T-helper 2 cell (primary cell): ENCODE results near the gene CCBE1.
"Not testable (repeated sequence)": the region's sequence is repeated elsewhere in the genome, so short reads cannot be mapped to it uniquely, and the experiment has no call there.

Source experiments
- DNase-seq, 5 experiments: peaks; one replicate each; pipeline versions ENCODE4 v3.0.0 to v3.0.0-alpha.2; 2012 to 2022

CCBE1 gene

DNA sequence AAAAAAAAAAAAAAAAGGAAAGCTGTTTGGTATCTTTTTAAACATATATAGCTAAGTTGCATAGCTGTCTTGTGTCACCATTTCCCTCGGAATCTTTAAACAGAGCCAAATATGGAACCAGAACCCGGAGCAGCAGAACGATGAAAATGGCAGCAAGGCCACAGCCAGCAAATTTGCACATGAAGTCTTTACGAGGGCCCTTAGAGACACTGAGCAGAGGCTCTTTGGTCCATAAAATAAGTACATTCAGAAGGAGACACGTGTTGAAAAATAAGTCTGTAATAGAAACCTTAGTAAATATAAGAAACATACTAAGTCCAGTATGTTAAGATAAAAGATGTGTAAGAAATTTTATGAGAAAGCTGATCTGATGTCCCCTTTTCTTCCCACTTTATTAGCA, 16.2 kb downstream of the CCBE1 start:
- no peak for DNase-seq

DNA sequence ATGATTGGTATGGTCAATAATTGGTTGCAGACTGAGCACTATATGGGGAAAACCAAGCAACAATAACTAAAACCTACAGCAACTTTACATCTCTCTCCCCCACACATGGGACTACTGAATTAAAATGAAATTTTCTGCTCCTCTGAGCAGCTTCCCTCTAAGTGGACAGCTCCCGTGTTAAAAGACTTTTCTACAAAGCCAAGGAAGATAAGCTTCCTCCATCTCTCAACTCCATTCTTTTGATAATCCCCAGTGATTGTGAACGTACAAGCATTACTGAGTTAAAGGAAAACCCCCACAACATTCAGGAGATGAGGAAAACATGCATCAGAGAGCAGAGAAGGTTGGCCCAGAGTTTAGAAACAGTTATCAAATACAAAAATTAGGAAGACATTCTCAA, 21.9 kb downstream of the CCBE1 start:
- no peak for DNase-seq

DNA sequence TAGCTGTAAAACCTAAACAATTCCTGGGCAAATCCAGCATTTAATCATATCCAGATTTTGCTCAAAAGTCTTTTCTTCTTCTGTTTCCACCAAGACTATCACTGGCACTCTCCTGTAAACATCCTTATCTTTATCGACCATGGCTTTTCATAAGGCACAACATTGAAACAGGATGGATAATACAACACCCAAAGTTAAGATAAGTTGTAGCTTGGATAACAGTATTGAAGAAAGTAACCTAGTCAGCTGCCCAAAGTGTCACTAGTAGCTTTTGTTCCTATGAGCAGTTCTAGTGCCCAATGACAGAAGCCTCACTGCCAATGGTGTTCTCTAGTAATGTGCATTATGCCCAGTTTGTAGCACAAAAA, 22.3 kb downstream of the CCBE1 start:
- DNase-seq = no peak

DNA sequence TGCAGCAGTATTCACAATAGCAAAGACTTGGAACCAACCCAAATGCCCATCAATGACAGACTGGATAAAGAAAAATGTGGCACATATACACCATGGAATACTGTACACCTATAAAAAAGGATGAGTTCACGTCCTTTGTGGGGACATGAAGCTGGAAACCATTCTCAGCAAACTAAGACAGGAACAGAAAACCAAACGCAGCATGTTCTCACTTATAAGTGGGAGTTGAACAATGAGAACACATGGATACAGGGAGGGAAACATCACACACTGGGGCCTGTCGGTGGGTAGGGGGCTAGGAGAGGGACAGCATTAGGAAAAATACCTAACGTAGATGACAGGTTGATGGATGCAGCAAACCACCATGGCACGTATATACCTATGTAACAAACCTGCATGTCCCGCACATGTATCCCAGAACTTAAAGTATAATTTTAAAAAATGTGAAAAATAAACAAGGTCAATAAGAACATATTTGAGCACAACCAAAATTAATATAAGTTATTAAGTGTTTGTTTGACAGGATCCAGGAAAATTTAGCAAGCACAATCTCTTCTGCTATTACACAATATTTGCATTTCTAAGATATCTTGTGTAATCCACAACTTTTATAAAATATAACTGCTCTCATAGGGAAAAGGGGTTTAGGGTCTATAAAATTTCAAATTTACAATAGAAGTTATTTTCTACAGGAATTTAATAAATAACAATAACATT, 22.9 kb downstream of the CCBE1 start:
- DNase-seq = no peak

DNA sequence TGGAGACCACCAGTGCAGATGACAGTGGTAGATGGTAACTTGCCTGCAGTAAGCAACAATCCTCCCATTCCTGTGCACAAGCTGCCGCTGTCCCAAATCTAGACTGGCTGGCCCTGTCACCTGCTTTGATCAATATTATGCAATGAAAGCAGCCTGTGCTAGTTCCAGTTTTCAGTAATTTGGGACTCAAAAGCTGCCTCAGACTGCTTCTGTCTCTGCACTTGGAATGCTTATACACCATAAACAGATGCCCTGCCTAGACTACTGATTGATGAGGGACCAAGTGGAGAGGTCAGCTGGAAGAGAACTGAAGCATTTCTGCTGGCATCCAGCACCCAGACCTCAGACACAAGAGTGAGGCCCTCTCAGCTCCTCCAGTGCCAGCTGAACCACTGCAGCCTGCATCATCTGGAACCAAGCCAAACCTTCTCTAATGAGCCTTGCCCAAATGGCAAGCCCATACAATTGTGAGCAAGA, 24.9 kb downstream of the CCBE1 start:
- DNase-seq = no peak

DNA sequence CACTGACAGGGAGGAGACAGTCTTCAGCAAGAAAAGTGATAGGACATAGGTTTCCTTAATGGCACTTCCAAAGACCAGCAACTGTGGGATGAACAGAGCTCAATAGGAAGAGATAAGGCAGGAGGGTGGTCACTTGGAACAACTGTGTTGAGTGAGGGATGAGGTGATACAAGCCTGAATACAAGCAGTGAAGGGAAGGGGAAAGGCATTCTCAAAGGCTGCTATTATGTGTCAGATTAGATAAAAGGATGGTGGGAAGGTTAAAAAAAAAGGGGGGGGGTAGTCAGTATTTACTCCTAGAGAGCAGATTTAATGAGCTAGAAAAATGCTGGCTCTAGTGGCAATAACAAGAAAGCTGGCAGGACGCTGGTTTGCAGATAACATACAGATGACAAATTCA, 25.7 kb downstream of the CCBE1 start:
- no peak for DNase-seq

DNA sequence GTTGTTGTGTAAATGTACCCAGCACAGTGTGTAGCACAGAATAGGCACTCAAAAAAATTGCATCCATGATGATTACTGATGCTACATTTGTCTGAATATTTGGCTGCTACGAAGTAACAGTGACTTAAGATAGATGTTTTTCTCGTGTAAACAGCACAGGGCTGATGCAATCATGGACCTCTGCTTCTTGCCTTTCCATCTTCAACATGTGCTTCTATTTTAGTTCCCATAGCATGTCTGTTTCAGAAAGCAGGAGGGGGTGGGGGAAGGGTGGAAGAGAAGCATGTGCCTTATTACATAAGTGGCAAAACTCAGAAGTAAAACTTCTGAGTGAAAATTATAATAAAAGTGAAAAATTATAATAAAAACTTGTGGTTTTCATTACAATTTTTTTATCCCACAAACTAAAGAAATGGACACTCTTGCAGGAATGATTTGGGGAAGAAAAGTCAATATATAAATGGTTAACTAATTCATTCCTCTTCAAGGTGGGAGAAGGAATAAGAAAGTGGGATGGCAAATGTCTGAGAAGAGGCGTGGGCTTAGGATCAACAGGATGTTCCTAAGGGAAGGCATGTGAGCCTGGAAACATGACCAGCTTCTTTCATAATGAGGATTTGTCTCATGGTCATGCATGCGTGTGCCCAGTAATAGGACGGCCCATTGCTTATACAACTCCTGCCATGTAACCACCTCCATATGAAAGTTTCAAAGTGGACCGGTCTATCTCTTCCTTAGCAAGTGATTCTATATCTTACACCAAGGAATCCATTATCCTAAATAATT, 27.2 kb downstream of the CCBE1 start:
- no peak for DNase-seq

DNA sequence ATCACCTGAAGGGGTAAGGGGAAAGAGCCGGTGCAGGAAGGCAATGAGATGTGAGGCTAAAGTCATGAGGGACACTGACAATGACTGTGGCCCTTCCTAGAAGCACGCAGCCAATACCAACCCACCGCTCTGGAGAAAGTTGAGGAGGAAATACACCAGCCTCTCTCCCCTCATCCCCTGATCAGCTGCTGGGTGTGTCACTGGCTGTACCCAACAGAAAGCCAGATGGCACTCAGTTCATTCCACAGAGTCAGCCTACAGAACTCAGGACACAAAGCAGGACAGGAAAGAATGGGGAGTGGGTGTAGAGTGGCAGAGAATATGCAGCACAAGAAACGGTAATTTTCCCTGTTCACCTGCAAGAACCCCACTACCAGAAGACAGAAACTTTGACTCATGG, 29.7 kb downstream of the CCBE1 start:
- no peak for DNase-seq

DNA sequence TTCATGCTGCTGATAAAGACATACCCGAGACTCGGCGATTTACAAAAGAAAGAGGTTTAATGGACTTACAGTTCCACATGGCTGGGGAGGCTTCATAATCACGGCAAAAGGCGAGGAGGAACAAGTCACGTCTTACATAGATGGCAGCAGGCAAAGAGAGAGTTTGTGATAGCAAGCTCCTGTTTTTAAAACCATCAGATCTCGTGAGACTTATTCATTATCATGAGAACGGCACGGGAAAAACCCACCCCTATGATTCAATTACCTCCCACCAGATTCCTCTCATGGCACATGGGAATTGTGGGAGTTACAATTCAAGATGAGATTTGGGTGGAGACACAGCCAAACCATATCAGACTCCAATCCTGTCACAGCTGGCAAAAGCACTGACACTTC, 31.2 kb downstream of the CCBE1 start:
- DNase-seq = not testable (repeated sequence)

DNA sequence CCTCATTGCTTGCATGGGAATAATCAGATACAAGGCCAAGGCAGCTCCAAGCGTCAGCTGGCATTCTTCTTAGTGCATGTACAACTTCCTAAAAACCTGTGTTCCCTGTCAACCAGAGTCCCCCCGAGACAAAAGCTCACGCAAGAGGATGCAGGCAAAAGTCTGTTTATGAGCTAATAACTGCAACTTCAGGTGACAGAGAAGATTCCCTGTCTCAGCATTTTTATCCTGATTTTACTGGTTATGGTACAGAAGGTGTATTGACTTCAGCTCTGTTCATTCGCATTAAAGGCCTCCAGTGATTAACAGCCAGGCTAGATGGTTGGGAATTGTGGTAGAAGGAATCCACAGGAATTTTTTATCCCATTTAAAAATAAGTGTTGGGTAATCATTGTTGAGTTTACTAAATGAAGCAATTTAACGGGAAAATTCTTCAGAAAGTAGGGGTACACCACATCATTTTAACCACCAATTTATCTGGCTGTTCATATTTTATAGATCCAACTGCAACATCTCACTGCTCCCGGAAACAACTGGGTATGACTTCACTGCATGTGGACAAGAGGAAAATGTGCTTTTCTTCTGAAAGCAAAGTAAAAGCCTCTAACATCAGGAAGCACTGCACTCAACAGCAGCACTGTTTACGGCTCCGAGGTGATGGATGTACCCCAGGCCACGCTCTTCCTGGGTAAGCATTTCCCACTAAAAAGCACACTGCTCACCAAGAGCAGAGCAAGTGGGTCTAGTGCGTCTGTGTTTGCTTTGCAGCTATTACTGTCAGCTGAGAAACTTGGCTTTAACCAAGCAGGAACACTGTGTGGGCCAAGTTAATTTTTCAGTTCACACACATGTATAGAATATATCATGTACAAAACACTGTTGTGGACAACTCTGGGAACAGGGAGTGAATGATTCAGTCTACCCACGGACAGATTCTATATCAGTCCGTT, 31.9 kb downstream of the CCBE1 start:
- no peak for DNase-seq

DNA sequence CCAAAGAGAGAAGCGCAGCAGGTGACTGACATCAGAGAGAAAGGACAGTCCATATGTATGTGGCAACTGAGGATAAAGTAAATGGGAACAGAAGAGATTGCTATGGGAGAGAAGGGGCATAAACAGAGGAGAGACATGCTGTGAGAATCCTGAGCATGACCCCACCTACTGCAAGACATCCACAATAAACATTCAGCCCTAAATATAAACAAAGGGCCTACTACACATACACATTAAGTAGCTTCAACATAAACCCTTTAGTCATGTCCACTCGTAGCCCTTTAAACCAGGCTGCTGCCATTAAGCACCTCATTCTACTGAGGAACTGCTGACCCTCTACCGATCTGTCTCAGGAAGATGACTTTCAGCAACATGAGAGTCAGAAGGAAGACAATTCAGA, 32.9 kb downstream of the CCBE1 start:
- DNase-seq = no peak

DNA sequence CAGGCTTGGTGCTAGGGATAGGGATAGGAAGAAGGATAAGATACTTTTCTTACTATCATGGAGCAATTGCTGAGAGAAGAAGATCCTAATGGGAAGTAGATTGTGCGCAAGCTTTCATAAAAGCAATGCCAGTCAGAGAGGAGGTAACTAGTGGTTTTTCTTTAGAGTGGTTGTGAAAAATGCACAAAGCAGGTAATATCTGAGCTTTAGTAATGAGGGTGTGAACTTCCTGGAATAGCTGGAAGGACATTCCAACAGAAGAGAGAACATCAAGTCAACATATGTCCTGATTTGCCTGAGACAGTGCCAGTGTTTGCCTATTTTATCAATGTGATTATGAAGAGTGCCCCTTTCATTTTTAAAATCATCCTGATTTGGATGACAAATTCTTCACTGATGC, 34.1 kb downstream of the CCBE1 start:
- DNase-seq = no peak

DNA sequence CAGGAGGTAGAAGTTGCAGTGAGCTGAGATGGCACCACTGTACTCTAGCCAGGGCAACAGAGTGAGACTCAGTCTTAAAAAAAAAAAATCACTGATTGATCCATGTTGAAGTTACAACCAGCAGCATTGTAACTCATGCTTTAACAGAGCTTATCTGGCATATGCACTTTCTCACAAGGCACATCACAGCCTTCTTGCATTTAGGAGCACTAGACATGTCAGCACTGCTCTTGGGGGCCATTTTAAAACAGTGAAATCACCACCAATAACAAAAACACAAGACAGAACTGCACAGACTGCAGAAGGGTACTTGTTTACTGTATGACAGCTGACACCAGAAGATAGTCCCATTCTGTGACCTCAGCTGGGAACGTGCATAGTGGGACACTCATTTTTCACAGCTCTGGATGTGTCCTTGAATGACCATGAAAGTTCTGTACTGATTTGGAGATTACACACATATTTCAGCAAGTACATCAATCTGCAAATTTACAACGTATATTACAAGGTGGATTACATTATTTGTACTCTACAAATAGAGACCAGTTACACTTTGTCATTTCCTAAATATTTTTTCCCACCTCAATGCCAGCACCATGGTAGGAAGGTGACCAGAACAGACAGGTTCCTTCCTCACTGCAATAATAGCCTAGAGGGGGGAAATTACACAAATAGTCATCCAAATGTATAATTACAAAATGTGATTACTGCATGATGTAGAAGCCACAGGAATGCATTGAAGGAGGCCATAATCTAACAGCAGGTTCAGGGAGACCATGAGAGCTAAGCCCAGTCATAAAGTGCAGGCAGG, 35.1 kb downstream of the CCBE1 start:
- no peak for DNase-seq

DNA sequence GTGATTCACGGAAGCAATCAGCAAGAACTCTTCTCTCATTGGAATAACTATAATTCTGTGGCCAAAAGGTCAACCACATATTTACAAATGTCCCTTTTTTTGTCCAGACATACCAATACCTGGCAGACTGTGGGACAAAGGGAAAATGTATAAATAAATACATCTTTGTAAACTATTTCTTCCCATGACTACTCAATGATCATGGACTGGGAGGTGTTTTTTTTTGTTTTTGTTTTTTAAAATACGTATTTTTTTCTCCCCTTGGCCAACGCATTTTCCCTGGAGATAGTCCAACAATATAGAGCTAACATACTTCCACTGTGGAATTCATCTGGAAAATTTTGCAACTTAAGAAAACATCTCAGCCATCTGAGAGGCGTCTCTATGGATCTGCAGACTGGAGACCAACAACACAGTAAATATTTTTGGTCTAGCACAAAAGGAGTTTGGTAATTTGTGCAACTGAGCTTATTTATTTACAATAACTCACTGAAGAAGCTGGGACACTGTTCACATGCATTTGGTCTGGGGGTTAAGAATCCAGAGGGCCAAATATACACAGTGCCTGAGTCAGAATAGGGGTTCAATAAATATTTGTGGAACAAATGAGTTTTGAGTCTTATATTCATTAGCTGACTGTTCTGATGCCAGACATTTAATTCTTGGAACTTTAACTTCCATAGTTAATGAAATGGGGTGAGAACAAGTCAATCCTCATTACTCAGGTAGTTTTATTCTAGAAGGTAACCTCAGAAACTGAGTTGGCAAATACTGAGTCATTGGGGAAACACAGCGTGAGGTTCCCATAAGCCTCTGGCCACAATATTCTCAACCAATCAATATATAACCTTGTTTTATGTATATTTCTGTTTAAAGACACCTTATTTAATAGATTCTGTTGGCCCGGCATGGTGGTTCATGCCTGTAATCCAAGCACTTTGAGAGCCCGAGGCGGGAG, 36.2 kb downstream of the CCBE1 start:
- no peak for DNase-seq

DNA sequence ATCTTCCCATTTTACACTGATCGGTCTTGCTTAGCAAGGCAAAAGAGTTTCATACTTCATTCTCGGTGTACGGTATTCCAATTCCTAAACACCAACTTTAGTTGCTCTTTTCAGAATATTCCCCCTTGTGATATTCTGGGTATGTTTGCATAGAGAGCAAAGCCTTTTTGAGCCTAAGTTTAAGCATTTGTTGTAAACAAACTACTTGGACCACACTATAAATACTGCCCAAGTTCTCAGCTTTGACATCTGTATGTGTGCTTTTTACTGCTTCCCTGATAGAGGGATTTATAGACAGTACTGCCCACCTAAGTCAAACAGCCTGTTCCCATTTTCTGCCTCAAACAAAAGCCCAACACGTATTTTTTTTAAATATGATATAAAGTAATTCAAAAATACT, 36.9 kb downstream of the CCBE1 start:
- DNase-seq = no peak

DNA sequence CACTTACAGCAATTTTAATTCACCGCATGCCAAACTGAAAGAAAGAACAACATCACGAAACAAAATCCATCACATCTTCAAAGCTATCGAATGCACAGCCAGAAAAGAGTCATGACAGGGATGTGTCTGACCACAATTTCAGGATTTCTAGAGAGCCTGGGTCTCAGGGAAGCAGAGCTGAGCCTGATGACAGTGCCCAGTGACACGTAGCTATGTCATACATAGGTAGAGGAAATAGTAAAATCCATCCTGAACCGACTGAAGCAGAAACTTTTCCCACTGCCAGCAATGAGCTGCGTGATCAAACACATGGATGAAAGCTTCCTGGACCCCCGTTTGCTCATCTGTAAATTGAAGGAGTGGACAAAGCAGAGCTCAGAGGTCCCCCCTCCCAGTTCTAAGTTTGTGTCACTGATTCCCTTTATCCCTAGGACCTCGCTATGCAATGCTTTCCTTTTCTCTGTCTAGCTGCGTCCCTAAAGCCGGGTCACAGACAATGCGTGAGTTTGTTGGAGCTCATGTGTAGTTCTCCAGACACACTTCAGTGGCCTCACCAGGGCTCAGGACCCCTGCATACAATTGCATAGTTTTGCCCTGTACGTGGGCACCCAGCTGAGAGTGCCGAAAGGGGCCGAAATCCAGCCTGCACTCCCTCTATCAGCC, 37.6 kb downstream of the CCBE1 start:
- DNase-seq = no peak

DNA sequence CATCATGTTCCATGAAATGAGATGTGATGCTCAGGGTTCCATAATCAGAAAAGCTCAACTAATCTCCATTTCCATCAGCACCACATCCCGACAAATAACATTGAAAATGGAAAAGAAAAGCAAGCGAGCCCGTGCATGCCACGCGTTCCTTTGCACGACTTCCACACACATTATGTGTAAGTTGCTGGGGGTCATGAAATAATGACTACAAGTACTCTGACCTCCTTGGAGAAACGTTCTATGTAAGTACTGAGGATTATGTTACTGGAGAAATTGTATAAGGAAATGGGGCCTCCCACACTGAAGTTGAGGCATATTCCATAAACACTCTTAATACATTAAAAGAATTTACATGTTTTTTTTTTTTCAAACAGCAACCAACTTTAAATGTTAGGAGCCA, 38.3 kb downstream of the CCBE1 start:
- DNase-seq = no peak

DNA sequence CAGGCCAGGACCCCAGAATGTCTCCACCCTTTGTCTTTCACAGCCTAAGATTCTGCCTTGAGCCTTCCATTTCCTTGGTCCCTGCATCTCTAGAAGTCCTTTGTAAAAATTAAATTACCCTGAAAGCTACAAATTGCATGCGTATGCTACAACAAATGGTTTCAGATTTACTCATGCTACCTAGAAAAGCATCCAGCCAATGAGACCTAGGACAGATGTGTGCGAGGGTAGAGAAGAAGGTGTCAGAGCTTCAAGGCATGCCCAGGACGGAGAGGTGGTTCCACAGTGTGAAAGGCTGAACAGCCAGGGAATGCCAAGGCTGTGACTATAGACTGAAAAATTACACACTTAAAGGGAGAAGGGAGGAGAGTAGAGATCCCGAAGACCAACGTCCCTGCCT, 40.2 kb downstream of the CCBE1 start:
- DNase-seq = peak in 1 of 5 experiments; percentile 17

DNA sequence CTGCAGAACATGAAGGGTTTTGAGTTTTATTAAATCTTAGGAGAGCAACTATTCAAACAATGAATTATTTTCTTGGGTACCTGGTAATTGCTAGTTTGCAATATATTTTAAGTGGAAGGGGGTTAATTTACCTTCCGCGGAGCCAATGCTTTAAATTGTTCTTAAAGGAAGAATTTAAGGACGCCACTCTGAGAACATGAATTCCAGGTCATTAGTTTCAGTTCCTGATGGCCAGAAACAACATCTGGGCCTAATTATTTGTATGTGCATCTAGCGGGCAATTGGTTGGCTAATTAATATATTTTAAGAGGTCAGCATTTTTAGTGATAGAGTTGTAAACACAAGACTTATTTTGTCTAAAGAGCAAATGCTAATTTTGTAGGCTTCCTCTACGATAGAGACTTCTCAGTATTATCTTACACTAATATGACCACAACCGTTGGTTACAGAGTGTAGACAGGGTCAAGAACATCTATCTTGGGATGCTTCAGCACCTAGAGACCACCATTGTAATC, 40.8 kb downstream of the CCBE1 start:
- DNase-seq = no peak

DNA sequence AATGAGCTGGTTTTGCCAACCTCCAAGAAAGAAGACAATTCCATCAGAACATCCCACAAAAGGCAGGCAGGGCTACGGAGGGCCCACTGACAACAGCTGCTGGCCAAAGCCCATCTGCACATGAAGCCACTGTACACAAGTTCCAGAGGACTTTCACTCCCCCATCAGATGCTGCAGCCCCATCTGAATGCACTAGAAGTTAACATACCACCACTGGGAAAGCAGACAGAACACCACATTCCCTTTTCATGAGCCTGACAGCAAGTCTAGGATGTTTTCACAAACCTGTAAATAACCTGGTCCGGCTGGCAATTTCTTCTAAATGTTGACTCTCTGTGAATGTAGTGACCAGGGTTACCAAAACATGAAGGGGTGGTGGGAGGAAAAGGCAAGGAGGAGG, 41.5 kb downstream of the CCBE1 start:
- no peak for DNase-seq
